NCI-H2227 (cell line): ENCODE measurements around the gene RPL35A.
"Not testable (repeated sequence)": the region's sequence is repeated elsewhere in the genome, so short reads cannot be mapped to it uniquely, and the experiment has no call there.

ENCODE experiments used
- DNase-seq: peaks from one replicate; lab custom pipeline; 2025; ENCODE audit not compliant: unreplicated experiment; lab: John Stamatoyannopoulos, UW

The RPL35A gene

DNA sequence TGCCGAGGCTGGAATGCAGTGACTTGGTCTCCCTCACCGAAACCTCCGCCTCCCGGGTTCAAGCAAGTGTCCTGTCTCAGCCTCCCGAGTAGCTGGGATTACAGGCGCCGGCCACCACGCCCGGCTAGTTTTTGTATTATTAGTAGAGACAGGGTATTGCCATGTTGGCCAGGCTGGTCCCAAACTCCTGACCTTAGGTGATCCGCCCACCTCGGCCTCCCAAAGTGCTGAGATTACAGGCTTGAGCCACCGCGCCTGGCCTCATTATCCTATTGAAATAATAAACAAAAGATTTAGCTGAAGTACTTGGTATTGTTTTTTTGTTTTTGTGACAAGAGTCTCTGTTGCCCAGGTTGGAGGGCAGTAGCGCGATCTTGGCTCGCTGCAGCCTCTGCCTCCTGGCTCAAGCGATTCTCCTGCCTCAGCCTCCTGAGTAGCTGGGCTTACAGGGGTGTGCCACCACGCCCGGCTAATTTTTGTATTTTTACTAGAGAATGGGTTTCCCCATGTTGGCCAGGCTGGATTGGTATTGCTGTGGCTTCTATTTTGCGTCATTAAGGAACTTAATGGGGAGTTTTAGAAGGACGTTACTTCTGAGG is 1.5 kb downstream of the RPL35A start:
- no peak for DNase-seq

- DNase-seq: no peak
Measured at GRCh38 chr3:197952440-197952839, 2.5 kb downstream of the RPL35A start.

DNA sequence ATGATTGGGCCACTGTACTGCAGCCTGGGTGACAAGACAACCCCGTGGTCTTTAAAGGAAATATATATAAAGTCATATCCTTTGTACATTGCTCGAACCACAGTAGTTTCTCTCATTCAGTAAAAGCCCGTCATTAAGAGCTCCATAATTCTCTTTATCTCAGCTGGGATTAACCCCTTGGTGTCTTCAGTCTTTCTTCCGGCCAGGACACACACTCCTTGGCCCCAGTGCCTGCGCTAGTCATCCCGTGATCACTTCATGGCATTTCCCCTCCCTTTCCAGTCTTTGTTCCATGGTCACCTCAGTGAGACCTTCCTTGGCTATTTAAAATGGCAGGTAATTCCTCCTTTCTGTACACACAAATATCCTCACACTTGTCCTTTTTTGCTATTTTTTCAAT is 3.3 kb downstream of the RPL35A start:
- DNase-seq: no peak

- DNase-seq: no peak
Measured at GRCh38 chr3:197953881-197954280, 3.9 kb downstream of the RPL35A start.

DNA sequence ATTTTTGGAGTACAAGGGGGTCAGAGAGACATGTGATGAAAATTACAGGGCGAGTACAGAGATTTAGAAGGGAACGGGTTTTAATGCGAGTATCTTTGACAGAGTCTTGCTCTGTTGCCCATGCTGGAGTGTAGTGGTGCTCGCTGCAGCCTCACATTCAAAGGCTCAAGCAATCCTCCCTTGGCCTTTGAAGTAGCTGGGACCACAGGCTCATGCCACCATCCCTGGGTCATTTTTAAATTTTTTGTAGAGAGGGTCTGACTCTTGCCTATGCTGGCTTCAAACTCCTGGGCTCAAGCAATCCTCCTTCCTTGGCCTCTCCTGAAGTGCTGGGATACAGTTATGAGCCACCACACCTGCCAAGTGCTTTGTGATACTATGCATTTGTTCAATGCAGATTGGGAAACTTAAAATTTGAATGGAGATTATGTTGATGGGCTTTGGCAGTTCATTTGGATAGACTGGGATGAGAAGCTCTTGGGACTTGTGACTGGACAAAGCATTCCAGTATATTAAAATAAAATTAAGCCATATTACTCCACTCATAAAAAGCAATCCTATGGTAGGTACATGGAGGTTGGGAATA is 6.0 kb downstream of the RPL35A start:
- DNase-seq: no peak

GRCh38 chr3:197956626-197956988 is 6.6 kb downstream of the RPL35A start:
- no peak for DNase-seq

DNA sequence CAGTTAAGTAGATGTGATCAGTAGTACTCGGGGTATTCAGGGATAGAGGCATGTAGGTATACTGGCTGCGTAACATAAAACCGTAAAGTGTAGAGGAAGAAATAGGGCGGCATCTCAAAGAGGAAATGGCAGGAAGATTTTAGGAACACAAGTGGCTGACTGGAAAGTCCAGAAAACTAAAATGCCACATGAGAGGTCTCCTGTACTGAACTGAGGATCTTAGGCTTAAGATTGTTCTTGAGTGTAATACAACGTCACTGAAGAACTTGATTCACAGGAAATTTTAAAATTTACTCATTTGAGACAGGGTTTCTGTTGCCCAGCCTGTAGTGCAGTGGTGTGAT is 7.8 kb downstream of the RPL35A start:
- DNase-seq: no peak

GRCh38 chr3:197958346-197958745 is 8.4 kb downstream of the RPL35A start:
- no peak for DNase-seq

GRCh38 chr3:197958848-197959247 is 8.9 kb downstream of the RPL35A start:
- DNase-seq: not testable (repeated sequence)

DNA sequence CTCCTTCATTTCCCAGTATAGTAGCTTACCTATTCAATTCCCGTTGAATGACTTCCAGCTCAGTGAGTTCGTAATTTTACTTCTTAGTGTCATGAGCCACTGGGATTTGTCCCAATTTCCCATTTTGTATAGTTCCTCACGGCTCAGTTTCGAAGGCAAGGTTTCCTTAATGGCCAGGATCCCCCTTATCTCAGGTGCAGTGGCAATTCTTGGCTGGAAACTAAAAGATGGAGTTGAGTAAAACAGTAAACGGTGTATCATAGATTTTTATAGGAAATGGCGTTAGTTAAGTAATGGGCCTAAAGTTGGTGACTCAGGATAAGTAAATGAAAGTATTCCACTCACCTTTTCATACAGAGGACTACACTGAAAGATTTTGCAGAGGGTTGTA is 9.5 kb downstream of the RPL35A start:
- no peak for DNase-seq

GRCh38 chr3:197959891-197960693 is 10.1 kb downstream of the RPL35A start, which contains the start of gene LMLN:
Gene LMLN, plus strand, starts transcription at chr3:197960217. Its CDS starts 29 bp downstream, at chr3:197960246.
- DNase-seq: peak; percentile 99

GRCh38 chr3:197960694-197961581 is 10.9 kb downstream of the RPL35A start:
- no peak for DNase-seq

DNA sequence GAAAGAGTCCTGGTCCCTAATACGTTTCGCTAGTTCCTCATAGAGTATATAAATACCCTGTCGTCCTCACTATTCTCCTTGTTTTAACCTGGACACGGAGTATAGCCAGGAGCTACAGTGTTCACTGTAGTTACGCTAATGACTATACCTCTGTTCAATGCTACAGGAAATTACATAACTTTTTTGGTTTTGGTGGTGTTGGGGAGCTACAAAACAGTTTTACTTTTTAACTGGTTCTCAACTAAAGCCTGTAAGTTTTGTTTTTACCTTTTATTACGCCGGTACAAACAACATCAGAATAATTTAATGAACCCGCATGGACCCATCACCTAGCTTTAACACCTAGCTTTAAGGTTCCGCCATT is 11.6 kb downstream of the RPL35A start:
- no peak for DNase-seq

DNA sequence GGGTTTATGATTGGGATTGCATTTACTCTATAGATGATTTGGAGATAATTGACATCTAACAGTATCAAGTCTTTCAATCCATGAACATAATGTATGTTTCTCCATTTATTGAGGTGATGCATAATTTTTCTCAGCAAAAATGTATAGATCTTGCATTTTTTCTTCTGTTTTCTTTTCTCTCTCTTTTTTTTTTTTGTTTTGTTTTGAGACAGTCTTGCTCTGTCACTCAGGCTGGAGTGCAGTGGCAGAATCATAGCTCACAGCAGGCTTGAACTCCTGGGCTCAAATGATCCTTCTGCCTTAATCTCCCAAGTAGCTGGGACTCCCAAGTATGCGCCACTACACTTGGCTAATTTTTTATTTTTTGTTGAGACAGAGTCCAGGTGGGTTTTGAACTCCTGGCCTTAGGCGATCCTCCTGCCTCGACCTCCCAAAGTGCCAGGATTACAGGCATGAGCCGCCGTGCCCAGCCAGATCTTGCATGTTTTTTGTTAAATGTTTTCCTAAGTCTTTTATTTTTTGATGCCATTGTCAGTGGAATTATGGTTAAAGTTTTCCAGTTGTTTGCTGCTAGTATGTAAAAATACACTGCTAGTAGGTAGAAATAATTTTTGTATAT is 13.1 kb downstream of the RPL35A start:
- no peak for DNase-seq

GRCh38 chr3:197967337-197967989 is 17.5 kb downstream of the RPL35A start:
- not testable (repeated sequence) for DNase-seq

- DNase-seq: no peak
Measured at GRCh38 chr3:197970588-197970987, 20.6 kb downstream of the RPL35A start.

GRCh38 chr3:197974016-197974415 is 24.0 kb downstream of the RPL35A start:
- no peak for DNase-seq

GRCh38 chr3:197975311-197975710 is 25.3 kb downstream of the RPL35A start:
- DNase-seq: no peak

DNA sequence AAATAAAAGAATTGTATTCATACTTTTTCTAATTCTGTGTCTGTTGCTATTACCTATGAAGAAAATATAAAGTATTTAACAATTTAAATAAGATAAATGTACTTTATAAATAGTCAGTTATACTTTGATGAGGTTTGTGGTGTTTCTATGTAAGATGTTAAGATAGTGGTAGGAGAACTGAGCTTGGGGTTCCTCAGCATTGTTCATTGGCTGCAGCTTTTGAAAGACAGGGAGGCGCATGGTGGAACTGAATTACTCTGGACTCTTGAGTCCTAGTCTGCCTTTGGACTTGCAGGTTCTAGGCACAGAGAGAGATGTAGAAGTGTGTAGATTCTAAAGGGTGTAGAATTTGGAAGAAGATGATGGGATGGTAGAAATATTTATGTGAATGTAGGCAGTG is 33.1 kb downstream of the RPL35A start:
- DNase-seq: no peak

GRCh38 chr3:197989651-197990050 is 39.7 kb downstream of the RPL35A start:
- no peak for DNase-seq

GRCh38 chr3:197994736-197995135 is 44.7 kb downstream of the RPL35A start:
- no peak for DNase-seq
